ENCODE measurements around the gene SERPINB10.
"Not testable (repeated sequence)": the region's sequence is repeated elsewhere in the genome, so short reads cannot be mapped to it uniquely, and the experiment has no call there.

Gene SERPINB10

DNA sequence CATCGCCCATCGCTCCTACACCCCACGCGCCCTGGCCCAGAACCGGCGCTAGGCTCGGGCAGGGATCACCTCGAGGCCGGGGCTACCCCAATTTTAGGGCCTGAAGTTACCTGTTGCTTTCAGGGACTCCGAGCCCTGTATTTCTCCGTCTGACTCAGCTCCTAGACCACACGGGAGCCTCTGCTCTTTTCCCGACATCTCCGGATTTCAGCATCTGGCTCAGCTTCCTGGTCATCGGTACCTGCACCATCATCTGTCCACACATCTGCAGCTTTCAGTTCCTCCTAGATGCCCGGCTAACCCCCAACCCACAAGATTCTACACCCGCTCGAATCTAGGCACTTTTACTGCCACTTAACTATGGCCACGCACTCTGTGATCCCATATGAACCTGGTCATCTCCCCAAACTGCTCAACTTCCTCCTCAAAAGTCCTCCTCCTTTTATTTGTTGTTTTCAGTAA lies 29.2 kb downstream of the SERPINB10 start:
- no peaks in the 10 kb centered on the region for H3K4me1 Mint-ChIP-seq
- no peaks in the 10 kb centered on the region for H3K36me3 Mint-ChIP-seq (ENCODE audit: low read depth)
- no peaks in the 10 kb centered on the region for H3K9me3 Mint-ChIP-seq
- no peak for DNase-seq
- TF ChIP-seq CTCF (IDR thresholded peaks at IDR 0.05), result no peak
- H3K4me3 Mint-ChIP-seq, result no peak overlapping the region
- no peak overlapping the region for H3K27ac Mint-ChIP-seq
- H3K27me3 Mint-ChIP-seq (ENCODE audit: low read depth, poor library complexity), result peaks cover 15% of the 10 kb centered on the region

GRCh38 chr18:63940008-63940407 lies 32.2 kb downstream of the SERPINB10 start:
- H3K4me1 Mint-ChIP-seq, result no peaks in the 10 kb centered on the region
- no peaks in the 10 kb centered on the region for H3K36me3 Mint-ChIP-seq (ENCODE audit: low read depth)
- H3K27me3 Mint-ChIP-seq (ENCODE audit: low read depth, poor library complexity), result peaks cover 27% of the 10 kb centered on the region
- DNase-seq, result no peak
- H3K4me3 Mint-ChIP-seq, result no peak overlapping the region
- no peak overlapping the region for H3K27ac Mint-ChIP-seq
- no peak for TF ChIP-seq CTCF (IDR thresholded peaks at IDR 0.05)
- peaks cover 8% of the 10 kb centered on the region for H3K9me3 Mint-ChIP-seq

DNA sequence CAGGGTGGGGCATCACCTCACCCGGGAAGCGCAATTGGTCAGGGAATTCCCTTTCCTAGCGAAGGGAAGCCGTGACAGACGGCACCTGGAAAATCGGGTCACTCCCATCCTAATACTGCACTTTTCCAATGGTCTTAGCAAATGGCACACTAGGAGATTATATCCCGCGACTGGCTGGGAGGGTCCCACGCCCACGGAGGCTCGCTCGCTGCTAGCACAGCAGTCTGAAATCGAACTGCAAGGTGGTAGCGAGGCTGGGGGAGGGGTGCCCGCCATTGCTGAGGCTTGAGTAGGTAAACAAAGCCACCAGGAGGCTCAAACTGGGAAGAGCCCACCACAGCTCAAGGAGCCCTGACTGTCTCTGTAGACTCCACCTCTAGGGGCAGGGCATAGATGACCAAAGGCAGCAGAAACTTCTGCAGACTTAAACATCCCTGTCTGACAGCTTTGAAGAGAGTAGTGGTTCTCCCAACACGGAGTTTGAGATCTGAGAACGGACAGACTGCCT lies 32.8 kb downstream of the SERPINB10 start:
- H3K4me3 Mint-ChIP-seq; H3K4me1 Mint-ChIP-seq; DNase-seq; H3K36me3 Mint-ChIP-seq (ENCODE audit: low read depth); H3K27ac Mint-ChIP-seq: not testable (repeated sequence)
- Mint-ChIP-seq H3K27me3 (ENCODE audit: low read depth, poor library complexity) (peaks cover 31% of the 10 kb centered on the region), H3K9me3 (peaks cover 13% of the 10 kb centered on the region)

DNA sequence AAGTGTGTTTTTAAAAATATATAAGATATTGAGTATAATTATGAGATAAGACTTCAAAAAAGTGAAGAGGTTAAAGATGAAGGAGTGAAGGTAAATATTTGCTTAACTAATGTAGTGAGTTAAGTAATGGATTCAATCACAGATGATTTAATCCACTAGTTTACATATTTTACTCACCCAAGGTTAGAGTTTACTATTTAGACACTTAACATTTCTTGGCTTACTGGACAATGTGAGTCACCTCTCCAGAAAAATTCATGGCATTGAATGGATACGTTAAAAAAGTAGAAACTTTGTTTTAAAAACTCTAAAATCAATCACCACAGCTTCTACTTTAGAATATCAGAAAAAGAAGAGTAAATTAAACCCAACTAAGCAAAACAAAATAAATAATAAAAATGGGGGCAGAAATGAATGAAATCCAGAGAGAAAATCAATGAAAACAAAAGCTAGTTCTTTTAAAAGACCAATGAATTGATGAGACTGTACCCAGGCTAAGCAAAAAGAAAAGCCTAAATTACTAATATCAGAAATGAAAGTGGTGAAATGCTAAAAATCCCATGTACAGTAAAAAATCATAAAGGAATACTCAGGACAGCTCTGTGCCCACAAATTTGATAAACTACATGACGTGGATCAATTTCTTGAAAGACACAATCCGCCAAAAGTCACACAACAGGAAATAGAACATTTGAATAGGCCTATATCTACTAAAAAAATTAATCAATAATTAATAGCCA lies 39.5 kb downstream of the SERPINB10 start:
- H3K27me3 Mint-ChIP-seq (ENCODE audit: low read depth, poor library complexity), result peaks cover 41% of the 10 kb centered on the region
- H3K4me3 Mint-ChIP-seq, result no peak overlapping the region
- TF ChIP-seq CTCF (IDR thresholded peaks at IDR 0.05), result no peak
- no peaks in the 10 kb centered on the region for H3K36me3 Mint-ChIP-seq (ENCODE audit: low read depth)
- H3K27ac Mint-ChIP-seq, result no peak overlapping the region
- H3K4me1 Mint-ChIP-seq, result peaks cover 14% of the 10 kb centered on the region
- DNase-seq, result no peak
- peaks cover 18% of the 10 kb centered on the region for H3K9me3 Mint-ChIP-seq

DNA sequence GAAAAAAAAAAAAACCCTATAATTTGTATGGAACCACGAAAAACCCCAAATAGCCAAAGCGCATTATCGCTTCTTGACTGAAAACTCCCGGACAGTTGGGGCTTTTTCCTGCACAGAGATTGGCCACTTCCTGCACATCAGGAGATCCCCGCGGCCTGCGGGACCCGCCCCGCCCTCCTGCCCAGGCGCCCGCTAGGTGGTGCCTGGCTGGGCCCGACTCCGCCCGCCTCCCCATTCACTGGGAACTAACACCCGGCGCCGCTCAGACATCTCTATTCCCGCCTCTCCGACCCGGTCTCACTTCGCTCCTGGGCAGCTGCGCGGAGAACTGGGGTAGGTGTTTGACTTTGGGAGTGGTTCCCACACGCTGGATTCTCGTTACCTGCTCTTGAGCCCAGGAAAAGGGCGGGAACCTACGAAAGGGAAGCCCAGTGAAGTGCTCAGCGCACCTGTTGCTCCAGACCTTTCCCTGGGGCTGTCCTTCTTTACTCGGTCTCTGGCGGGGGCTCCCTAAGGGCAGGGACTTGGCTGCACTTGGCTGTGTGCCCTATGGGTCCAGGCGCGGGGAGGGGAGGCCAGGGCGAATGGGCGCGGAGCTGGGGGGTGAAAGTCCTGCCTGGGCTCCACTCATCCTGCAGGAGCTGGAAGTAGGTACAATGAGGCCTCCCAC lies 41.4 kb downstream of the SERPINB10 start, which contains the start of gene HMSD:
Gene HMSD (plus strand): TSS at position 234 of the 670 bp plus-strand sequence. CDS start 4,155 bp downstream, outside the sequence.
- H3K27me3 Mint-ChIP-seq (ENCODE audit: low read depth, poor library complexity), result peaks cover 29% of the 10 kb centered on the region
- H3K4me1 Mint-ChIP-seq, result peaks cover 14% of the 10 kb centered on the region
- no peak within 1 kb of the TSS for H3K27ac Mint-ChIP-seq
- TF ChIP-seq CTCF (IDR thresholded peaks at IDR 0.05), result peak; percentile 24
- peaks cover 15% of the 10 kb centered on the region for H3K9me3 Mint-ChIP-seq
- no peaks in the 10 kb centered on the region for H3K36me3 Mint-ChIP-seq (ENCODE audit: low read depth)
- H3K4me3 Mint-ChIP-seq, result peak within 1 kb of the TSS; percentile 77
- peak; percentile 81 for DNase-seq

DNA sequence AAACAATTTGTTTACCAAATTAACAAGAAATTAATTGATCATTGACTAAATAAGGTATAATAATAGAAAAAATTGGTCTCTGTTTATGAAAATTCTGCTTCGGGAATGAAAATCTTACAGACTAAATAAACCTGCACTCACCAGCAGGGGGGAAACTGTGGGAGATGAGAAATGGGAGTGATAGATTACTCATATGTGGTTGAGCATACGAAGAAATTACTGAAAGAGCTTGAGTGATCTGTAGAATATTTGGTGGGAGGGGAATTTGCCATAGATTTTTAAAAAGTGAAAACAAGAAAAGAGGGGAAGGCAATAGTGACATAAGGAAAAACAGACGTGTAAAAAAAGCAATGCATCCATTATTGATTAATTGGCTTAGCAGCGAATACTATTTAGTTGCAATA lies 43.5 kb downstream of the SERPINB10 start:
- H3K27me3 Mint-ChIP-seq (ENCODE audit: low read depth, poor library complexity), result peaks cover 23% of the 10 kb centered on the region
- H3K36me3 Mint-ChIP-seq (ENCODE audit: low read depth), result no peaks in the 10 kb centered on the region
- DNase-seq, result no peak
- no peak overlapping the region for H3K27ac Mint-ChIP-seq
- no peak for TF ChIP-seq CTCF (IDR thresholded peaks at IDR 0.05)
- no peaks in the 10 kb centered on the region for H3K9me3 Mint-ChIP-seq
- peaks cover 14% of the 10 kb centered on the region for H3K4me1 Mint-ChIP-seq
- no peak overlapping the region for H3K4me3 Mint-ChIP-seq
